MG63 (cell line): ENCODE results near the gene CNDP1. TPM values are rescaled to one million over a fixed set of nuclear protein-coding genes. Genes with fewer than 3 reads are reported as not detected.

Source experiments
- DNase-seq: peaks from one replicate; pipeline ENCODE4 v3.0.0-alpha.2; 2020
- H3K27me3 ChIP-seq: fragments of 250-450 bp; sonication (Bioruptor Pico); 2 replicates; pipeline ENCODE4 v1.5.1; 2020; ENCODE audit warnings: mild to moderate bottlenecking, moderate library complexity
- H3K36me3 ChIP-seq: fragments of 250-450 bp; sonication (Bioruptor Pico); 2 replicates; pipeline ENCODE4 v1.5.1; 2020; ENCODE audit warnings: mild to moderate bottlenecking, moderate library complexity
- H3K4me3 ChIP-seq: fragments of 250-450 bp; sonication (Bioruptor Pico); 2 replicates; pipeline ENCODE4 v1.5.1; 2020; ENCODE audit warnings: mild to moderate bottlenecking, moderate library complexity
- H3K9me3 ChIP-seq: fragments of 250-450 bp; sonication (Bioruptor Pico); 2 replicates; pipeline ENCODE4 v1.5.1; 2020; ENCODE audit warnings: mild to moderate bottlenecking, moderate library complexity
- total RNA-seq: library from RNA; depleted of rRNA; stranded (reverse); fragments of >200 nt; shearing (Covaris generic); gene quantifications from 2 replicates; pipeline ENCODE4 v1.2.3, GENCODE V29; 2014; ENCODE audit warnings: low replicate concordance

The CNDP1 gene
- total RNA-seq, 1 experiment from 2014 or later = not detected

DNA sequence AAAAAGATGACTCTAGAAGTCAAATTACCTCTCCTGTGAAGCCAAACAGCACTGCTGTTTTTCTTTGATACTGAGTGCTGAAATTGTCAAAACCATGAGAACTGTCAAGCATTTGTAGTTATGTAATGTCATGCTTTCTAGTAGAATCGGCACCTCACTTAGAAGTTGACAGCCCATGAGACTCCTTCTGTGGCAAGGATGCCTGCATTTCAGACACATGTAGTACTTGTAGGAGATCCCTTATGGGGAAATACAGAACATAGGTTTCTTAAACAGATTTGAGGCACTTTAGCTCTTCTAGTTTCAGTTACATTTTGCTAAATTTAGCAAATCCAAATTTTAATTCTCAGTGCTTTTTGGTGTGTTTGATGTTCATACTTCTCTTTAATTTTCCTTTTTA is 79.1 kb downstream of the CNDP1 start:
- H3K36me3 ChIP-seq = no peaks in the 10 kb centered on the region
- H3K9me3 ChIP-seq = no peaks in the 10 kb centered on the region
- no peak overlapping the region for H3K4me3 ChIP-seq
- H3K27me3 ChIP-seq = no peaks in the 10 kb centered on the region
- no peak for DNase-seq

DNA sequence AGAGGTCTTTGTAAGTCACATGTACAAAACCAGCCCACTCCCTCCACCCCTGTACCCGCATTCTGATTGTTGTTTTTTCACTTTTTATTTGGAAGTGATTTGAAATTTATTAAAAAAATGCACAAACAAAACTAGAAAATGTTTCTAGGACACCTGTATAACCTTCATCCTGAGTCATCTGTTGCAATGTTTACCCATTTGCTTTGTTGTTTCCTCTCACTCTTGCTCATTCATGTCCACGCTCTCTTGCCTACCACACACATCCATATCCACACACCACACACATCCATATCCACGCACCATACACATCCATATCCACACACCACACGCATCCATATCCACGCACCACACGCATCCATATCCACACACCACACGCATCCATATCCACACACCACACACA is 82.2 kb downstream of the CNDP1 start:
- H3K9me3 ChIP-seq = no peaks in the 10 kb centered on the region
- H3K27me3 ChIP-seq = no peaks in the 10 kb centered on the region
- no peaks in the 10 kb centered on the region for H3K36me3 ChIP-seq
- H3K4me3 ChIP-seq = no peak overlapping the region
- no peak for DNase-seq

DNA sequence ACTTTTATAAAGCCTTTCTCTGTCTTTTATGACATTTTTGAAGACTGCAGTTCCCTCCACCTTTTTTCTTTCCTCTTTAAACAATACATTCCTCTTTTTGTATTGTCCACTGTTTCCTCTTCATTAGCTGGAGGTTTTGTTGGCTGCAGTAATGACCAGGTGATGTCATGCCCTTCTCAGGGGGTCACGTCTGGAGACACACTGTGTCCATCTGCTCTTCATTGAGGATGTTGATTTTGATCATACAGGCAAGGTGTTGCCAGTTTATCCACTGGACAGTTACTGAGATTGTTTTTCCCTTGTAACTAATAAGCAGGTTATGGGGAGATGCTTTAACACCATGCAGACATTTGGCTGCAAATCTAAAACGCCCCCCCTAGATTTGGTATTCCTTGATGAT is 83.2 kb downstream of the CNDP1 start:
- no peaks in the 10 kb centered on the region for H3K36me3 ChIP-seq
- H3K9me3 ChIP-seq = no peaks in the 10 kb centered on the region
- H3K27me3 ChIP-seq = no peaks in the 10 kb centered on the region
- H3K4me3 ChIP-seq = no peak overlapping the region
- DNase-seq = no peak

DNA sequence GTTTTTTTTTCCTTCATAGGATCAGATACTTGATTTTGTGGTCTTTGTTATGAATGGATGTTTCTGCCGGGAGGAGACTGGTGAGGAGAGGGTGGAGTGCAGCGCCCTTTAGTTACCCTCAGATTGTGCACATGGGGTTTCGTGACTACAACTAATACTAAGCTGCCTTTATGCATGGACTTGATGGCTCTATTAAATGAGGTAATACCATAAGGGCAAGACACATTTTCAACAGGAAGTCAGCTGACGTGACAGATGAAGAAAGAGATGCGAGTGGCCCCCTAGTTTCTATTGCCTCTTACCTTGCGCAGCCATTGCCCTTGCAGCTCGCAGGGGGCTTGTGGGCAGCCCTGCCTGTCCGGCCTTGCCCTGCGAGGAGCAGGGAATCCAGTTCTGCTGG is 87.8 kb downstream of the CNDP1 start:
- Histone ChIP-seq H3K4me3 (no peak overlapping the region), H3K9me3 (no peaks in the 10 kb centered on the region), H3K36me3 (no peaks in the 10 kb centered on the region), H3K27me3 (no peaks in the 10 kb centered on the region)
- DNase-seq = no peak

DNA sequence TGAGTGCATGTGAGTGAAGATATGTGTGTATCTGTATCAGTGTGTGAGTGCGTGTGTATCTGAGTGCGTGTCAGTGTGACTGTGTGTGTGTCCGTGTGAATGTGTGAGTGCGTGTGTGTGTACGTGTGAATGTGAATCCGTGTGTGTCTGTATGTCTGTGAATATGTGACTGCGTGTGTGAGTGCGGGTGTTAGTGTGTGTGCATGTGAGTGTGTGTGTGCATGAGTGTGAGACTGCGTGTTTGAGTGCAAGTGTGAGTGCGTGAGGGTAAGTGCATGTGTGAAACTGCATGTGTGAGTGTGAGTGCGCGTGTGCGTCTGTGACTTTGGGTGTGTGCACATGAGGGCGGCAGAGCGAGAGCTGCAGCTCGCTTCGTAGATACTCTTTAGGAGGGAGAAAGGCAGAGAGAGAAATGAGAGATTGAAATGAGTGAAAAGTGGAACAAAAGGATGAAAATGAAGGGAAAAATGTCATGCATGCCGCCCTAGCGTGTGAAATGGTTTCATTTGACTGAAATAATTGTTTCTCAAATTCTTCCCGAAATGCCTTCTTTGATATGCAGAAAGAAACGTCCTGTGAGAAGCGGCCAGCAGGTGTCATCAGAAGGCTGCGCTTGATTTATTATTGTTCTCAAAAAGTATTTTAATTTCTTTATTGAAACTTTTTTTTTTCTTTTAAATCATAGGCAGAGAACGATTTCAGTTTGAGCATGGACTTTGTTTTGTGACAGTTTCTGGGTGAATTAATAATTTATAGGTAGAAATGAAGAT is 88.9 kb downstream of the CNDP1 start:
- Histone ChIP-seq H3K9me3 (no peaks in the 10 kb centered on the region), H3K4me3 (no peak overlapping the region), H3K36me3 (no peaks in the 10 kb centered on the region), H3K27me3 (no peaks in the 10 kb centered on the region)
- no peak for DNase-seq

DNA sequence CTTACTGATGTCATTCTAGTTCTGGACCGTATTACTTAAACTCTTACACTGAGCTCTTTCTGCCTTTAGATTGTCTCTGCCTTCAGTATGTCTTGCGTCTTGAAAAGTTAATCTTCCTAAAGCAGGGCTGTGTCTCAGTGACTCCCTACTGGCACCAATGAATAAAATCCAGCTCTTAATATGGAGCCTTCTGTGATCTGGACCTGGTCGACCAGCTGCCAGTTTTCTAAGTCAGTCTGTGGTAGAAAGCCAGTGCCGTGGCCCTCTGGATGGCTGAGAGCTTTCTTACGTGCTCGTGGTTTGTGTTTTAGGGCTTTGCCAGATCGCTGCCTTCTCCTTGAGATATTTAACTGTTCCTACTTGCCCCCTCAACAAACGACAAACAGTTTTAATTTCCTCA is 90.2 kb downstream of the CNDP1 start:
- H3K36me3 ChIP-seq = no peaks in the 10 kb centered on the region
- no peaks in the 10 kb centered on the region for H3K27me3 ChIP-seq
- no peak for DNase-seq
- no peak overlapping the region for H3K4me3 ChIP-seq
- H3K9me3 ChIP-seq = no peaks in the 10 kb centered on the region

DNA sequence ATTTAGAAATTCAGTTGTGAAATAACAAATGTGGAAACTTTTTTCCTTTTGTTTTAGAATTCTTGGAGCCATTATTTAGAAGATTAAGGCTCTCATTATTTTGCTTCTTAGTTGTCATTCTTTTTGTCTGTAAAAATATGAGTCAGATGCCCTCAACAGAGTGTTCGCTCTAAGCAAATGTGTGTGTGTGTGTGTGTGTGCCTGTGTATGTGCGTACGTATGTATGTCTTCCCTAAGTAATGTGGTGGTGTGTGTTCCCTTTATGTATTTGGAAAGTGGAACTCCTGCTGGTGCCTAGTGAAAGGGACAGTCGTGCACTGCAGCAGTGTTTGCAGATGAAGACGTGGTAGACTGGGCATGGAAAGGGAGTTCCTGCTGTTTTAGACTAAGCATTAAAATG is 90.9 kb downstream of the CNDP1 start:
- DNase-seq = no peak
- Histone ChIP-seq H3K4me3 (no peak overlapping the region), H3K9me3 (no peaks in the 10 kb centered on the region), H3K27me3 (no peaks in the 10 kb centered on the region), H3K36me3 (no peaks in the 10 kb centered on the region)

DNA sequence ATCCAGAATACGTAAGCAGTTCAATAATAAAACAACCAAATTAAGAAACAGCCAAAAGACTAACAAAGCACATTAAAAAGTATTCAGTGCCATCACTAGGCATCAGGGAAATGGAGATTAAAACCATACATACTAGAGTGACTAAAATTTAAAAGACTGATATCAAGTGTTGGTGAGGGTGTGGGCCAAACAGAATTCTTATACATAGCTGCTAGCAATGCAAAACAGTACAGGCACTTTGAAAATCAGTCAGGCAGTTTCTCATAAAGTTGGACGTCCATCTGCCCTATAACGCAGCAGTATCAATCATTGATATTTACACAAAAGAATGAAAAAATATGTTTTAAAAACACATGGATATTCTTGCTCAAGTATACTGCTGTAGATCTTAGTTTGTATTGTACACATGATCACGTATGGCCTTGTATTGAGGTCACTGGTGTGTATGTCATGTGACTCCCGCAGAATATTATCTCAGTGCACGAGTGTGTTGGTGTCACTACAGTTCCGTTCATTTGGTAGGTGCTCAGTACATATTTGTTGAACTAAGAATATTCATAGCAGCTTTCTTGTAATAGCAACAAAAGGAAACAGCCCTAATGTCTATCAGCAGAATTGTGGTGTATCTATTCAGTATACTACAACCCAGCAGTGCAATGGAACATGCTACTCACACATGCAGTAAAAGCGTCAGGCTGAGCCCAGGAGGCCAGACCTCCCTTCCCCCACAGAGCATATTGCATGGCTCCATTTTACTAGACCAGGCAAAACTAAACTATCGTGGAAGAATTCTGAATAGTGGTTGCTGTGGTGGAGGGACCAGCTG is 92.0 kb downstream of the CNDP1 start:
- DNase-seq = no peak
- no peaks in the 10 kb centered on the region for H3K36me3 ChIP-seq
- no peaks in the 10 kb centered on the region for H3K9me3 ChIP-seq
- H3K27me3 ChIP-seq = no peaks in the 10 kb centered on the region
- no peak overlapping the region for H3K4me3 ChIP-seq

DNA sequence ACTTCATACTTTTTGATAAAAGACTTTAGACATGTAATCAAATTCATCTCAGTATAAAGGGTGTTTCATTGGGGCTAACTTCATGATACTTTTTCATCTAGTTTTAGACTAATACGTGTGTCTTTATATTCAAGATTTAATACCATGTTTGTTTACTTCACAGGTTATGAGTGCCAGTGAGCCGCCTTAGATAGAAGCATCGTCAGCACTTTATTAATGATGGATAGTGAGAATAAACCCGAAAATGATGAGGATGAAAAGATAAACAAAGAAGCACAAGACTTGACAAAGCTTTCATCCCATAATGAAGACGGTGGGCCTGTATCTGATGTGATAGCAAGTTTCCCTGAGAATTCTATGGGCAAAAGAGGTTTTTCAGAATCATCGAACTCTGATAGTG is 96.5 kb downstream of the CNDP1 start:
- no peak for DNase-seq
- Histone ChIP-seq H3K36me3 (peaks cover 6% of the 10 kb centered on the region; the same call in 1 of the 2 replicates), H3K4me3 (no peak overlapping the region), H3K9me3 (no peaks in the 10 kb centered on the region), H3K27me3 (no peaks in the 10 kb centered on the region)

DNA sequence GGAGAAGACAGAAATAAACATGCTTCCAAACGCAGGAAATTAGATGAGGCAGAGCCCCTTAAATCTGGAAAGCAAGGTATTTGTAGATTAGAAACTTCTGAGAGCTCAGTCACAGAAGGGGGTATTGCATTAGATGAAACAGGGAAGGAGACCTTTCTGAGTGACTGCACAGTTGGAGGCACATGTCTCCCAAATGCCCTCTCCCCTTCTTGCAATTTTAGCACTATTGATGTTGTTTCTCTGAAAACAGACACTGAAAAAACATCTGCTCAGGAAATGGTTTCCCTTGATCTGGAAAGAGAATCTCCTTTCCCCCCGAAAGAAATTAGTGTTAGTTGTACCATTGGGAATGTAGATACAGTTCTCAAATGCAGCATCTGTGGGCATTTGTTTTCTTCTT is 96.9 kb downstream of the CNDP1 start:
- Histone ChIP-seq H3K36me3 (peaks cover 6% of the 10 kb centered on the region; the same call in 1 of the 2 replicates), H3K27me3 (no peaks in the 10 kb centered on the region), H3K9me3 (no peaks in the 10 kb centered on the region), H3K4me3 (no peak overlapping the region)
- no peak for DNase-seq

DNA sequence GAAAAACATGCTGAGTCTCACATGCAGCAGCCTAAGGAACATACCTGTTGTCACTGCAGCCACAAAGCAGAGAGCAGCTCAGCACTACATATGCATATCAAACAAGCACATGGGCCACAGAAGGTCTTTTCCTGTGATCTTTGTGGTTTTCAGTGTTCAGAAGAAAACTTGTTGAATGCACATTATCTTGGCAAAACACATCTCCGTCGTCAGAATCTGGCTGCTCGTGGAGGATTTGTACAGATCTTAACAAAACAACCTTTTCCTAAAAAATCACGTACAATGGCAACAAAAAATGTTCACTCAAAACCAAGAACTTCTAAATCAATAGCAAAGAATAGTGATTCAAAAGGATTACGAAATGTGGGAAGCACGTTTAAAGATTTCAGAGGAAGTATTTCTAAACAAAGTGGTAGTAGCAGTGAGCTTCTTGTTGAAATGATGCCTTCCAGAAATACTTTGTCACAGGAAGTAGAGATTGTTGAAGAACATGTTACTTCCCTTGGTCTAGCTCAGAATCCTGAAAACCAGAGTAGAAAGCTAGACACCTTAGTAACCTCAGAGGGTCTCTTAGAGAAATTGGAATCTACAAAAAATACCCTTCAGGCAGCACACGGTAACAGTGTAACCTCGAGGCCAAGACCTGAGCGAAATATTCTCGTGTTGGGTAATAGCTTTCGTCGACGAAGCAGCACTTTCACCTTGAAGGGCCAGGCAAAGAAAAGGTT is 97.5 kb downstream of the CNDP1 start:
- no peak for DNase-seq
- Histone ChIP-seq H3K36me3 (peaks cover 6% of the 10 kb centered on the region; the same call in 1 of the 2 replicates), H3K4me3 (no peak overlapping the region), H3K9me3 (no peaks in the 10 kb centered on the region), H3K27me3 (no peaks in the 10 kb centered on the region)

DNA sequence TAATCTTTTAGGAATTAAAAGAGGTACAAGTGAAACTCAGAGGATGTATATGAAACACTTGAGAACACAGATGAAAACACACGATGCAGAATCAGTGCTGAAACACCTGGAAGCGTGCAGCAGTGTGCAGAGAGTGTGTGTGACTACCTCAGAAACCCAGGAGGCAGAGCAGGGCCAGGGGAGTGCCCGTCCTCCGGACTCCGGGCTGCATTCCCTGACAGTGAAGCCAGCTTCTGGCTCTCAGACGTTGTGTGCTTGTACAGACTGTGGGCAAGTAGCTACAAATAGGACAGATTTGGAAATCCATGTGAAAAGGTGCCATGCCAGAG is 98.0 kb downstream of the CNDP1 start:
- no peak for DNase-seq
- Histone ChIP-seq H3K4me3 (no peak overlapping the region), H3K9me3 (no peaks in the 10 kb centered on the region), H3K36me3 (peaks cover 6% of the 10 kb centered on the region; the same call in 1 of the 2 replicates), H3K27me3 (no peaks in the 10 kb centered on the region)

DNA sequence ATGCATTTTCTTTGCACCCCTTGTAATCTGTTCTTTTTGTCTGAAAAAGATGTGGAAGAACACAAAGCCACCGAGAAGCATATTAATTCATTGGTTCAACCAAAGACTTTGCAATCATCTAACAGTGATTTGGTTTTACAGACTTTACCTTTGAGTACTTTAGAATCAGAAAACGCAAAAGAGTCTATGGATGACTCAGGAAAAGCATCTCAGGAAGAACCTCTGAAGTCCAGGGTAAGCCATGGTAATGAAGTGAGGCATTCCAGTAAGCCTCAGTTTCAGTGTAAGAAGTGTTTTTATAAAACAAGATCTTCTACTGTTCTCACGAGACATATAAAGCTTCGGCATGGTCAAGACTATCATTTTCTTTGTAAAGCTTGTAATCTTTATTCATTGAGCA is 98.6 kb downstream of the CNDP1 start:
- H3K9me3 ChIP-seq = no peaks in the 10 kb centered on the region
- no peak overlapping the region for H3K4me3 ChIP-seq
- H3K36me3 ChIP-seq = peaks cover 6% of the 10 kb centered on the region; the same call in 1 of the 2 replicates
- no peaks in the 10 kb centered on the region for H3K27me3 ChIP-seq
- DNase-seq = no peak

DNA sequence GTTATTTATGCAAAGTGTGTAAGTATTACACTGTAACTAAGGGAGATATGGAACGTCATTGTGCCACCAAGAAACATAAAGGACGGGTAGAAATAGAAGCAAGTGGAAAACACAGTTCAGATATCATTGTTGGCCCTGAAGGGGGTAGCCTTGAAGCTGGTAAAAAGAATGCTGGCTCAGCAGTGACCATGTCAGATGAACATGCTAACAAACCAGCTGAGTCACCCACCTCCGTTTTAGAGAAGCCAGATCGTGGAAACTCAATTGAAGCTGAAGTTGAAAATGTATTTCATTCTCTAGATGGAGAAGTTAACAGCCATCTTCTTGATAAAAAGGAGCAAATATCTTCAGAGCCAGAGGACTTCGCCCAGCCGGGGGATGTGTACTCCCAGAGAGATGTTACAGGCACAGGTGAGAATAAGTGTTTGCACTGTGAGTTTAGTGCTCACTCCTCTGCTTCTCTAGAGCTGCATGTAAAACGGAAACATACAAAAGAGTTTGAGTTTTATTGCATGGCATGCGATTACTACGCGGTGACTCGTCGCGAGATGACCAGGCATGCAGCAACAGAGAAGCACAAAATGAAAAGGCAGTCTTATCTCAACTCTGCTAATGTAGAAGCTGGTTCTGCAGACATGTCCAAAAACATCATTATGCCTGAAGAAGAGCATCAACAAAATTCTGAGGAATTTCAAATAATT is 99.5 kb downstream of the CNDP1 start:
- Histone ChIP-seq H3K36me3 (peaks cover 9% of the 10 kb centered on the region; the same call in 1 of the 2 replicates), H3K9me3 (no peaks in the 10 kb centered on the region)
- DNase-seq = no peak

DNA sequence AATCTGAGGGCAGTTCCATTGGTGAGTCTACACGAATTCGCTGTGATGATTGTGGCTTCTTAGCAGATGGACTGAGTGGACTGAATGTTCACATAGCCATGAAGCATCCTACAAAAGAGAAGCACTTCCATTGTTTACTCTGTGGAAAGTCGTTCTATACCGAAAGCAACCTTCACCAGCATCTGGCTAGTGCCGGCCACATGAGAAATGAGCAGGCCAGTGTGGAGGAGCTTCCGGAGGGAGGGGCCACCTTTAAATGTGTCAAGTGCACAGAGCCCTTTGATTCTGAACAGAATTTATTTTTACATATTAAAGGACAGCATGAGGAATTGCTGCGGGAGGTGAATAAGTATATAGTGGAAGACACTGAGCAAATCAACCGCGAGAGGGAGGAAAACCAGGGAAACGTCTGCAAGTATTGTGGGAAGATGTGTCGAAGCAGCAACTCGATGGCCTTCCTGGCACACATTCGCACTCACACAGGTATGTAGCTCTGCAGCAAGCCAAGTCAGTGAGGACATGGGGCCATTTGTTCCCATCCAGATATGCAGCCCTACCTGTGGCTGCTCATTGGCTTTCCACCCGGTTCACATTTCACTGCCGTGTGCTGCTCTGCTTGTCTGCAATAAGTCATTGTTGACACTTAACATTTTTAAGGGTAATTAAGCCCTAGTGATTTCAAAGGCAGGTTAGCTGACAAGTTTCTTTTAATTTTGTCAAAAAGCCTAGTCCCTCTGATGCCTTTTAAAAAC is 101.1 kb downstream of the CNDP1 start:
- no peak overlapping the region for H3K4me3 ChIP-seq
- peaks cover 9% of the 10 kb centered on the region; the same call in 1 of the 2 replicates for H3K36me3 ChIP-seq
- H3K9me3 ChIP-seq = no peaks in the 10 kb centered on the region
- no peaks in the 10 kb centered on the region for H3K27me3 ChIP-seq
- no peak for DNase-seq

More for the DNA sequence above, 99.5 kb downstream of the CNDP1 start:
- H3K27me3 ChIP-seq = no peaks in the 10 kb centered on the region
- H3K4me3 ChIP-seq = no peak overlapping the region
